B cell (primary cell): Measurements from ENCODE around the gene FXYD2. TPM values are rescaled to one million over a fixed set of nuclear protein-coding genes. Genes with fewer than 3 reads are reported as not detected.

Experiments
- ATAC-seq: fragments of 200-7000 bp; cut with Tn5 transposase; one replicate; pipeline ENCODE4 v1.10.0; 2021; ENCODE audit warnings: low read depth, mild to moderate bottlenecking, moderate number of reproducible peaks, moderate library complexity
- CTCF ChIA-PET: fragments of 350-600 bp; sonication (Branson Sonifier 250); formaldehyde crosslinking; loops from one replicate; lab custom pipeline; 2021; ENCODE audit warnings: antibody characterized with exemption, inconsistent platforms; lab: Charles Lee
- POLR2A ChIA-PET: fragments of 350-600 bp; sonication (Branson Sonifier 250); formaldehyde crosslinking; loops from one replicate; lab custom pipeline; 2021; ENCODE audit warnings: antibody characterized with exemption; lab: Charles Lee
- DNase-seq: peaks from one replicate; pipeline ENCODE4 v3.0.0; 2013
- H2AFZ ChIP-seq: 2 replicates; pipeline ENCODE4 v1.6.1; 2012; ENCODE audit warnings: mild to moderate bottlenecking, low read depth, low read length; ENCODE audit not compliant: insufficient read depth, poor library complexity, severe bottlenecking
- H3K27ac ChIP-seq, 2 donors: 1 replicate in 1 of 2; 2 replicates in 1 of 2; pipeline ENCODE4 v1.5.1; 2012 to 2013; ENCODE audit warnings: low read length in 2 of 2, mild to moderate bottlenecking in 2 of 2, moderate library complexity in 1 of 2
- H3K27me3 ChIP-seq, 4 experiments: fragments of 200-600 bp in 1 of 4; sonication (generic) in 1 of 4; replicated peaks in 1 of 4; 1 replicate in 2 of 4; 2 replicates in 2 of 4; pipeline versions ENCODE4 v1.6.1 to v1.7.0; 2013 to 2016; ENCODE audit warnings: low read length in 3 of 4, mild to moderate bottlenecking in 2 of 4, mixed read lengths in 1 of 4, moderate library complexity in 1 of 4; ENCODE audit not compliant: insufficient read depth in 4 of 4, control insufficient read depth in 3 of 4; ENCODE audit errors: control extremely low read depth in 1 of 4
- H3K36me3 ChIP-seq, 2 experiments: replicated peaks in 1 of 2; 1 replicate in 1 of 2; 2 replicates in 1 of 2; pipeline versions ENCODE4 v1.6.1 to v1.7.1; 2013; ENCODE audit warnings: low read length in 1 of 2; ENCODE audit not compliant: insufficient read depth in 2 of 2, control insufficient read depth in 1 of 2; ENCODE audit errors: control extremely low read depth in 1 of 2, extremely low read depth in 1 of 2
- H3K4me1 ChIP-seq, 2 donors: fragments of 200-600 bp in 1 of 2; sonication (generic) in 1 of 2; 1 replicate in 1 of 2; 2 replicates in 1 of 2; pipeline versions ENCODE4 v1.5.1 to v1.6.1; 2013 to 2017; ENCODE audit warnings: low read length in 2 of 2; ENCODE audit not compliant: control insufficient read depth in 2 of 2, insufficient read depth in 2 of 2
- H3K4me2 ChIP-seq: replicated peaks from 2 replicates; pipeline ENCODE3; 2012; ENCODE audit warnings: mild to moderate bottlenecking, low read depth, low read length; ENCODE audit not compliant: poor library complexity, severe bottlenecking
- H3K4me3 ChIP-seq, 5 experiments: fragments of 200-600 bp in 1 of 5; sonication (generic) in 1 of 5; 1 replicate in 3 of 5; 2 replicates in 2 of 5; pipeline versions ENCODE4 v1.5.1 to v1.7.0; 2011 to 2016; ENCODE audit warnings: low read length in 4 of 5, mild to moderate bottlenecking in 4 of 5, low read depth in 2 of 5, control low read depth in 1 of 5, moderate library complexity in 1 of 5; ENCODE audit not compliant: insufficient read depth in 1 of 5; ENCODE audit errors: control extremely low read depth in 1 of 5, extremely low read depth in 1 of 5
- H3K79me2 ChIP-seq: fragments of 200-600 bp; sonication (generic); one replicate; pipeline ENCODE4 v1.6.0; 2016; ENCODE audit warnings: low read length; ENCODE audit not compliant: control insufficient read depth, insufficient read depth
- H3K9ac ChIP-seq: fragments of 200-600 bp; sonication (generic); 2 replicates; pipeline ENCODE4 v1.6.1; 2017; ENCODE audit warnings: mild to moderate bottlenecking, low read length, moderate library complexity
- H3K9me3 ChIP-seq, 3 donors: one replicate each; pipeline versions ENCODE4 v1.6.1 to v1.7.1; 2013; ENCODE audit warnings: low read length in 2 of 3; ENCODE audit not compliant: control insufficient read depth in 2 of 3, insufficient read depth in 1 of 3; ENCODE audit errors: control extremely low read depth in 1 of 3
- H4K20me1 ChIP-seq: 2 replicates; pipeline ENCODE4 v1.6.0; 2012; ENCODE audit warnings: mild to moderate bottlenecking, low read length; ENCODE audit not compliant: insufficient read depth, control insufficient read depth, poor library complexity, severe bottlenecking
- H3K27ac Mint-ChIP-seq: one replicate; pipeline ENCODE4 v1.8.0; 2021; ENCODE audit warnings: mixed read lengths
- H3K27me3 Mint-ChIP-seq: one replicate; pipeline ENCODE4 v1.8.0; 2021; ENCODE audit warnings: mixed read lengths
- H3K4me1 Mint-ChIP-seq: one replicate; pipeline ENCODE4 v1.8.0; 2021; ENCODE audit warnings: mixed read lengths
- H3K4me3 Mint-ChIP-seq: one replicate; pipeline ENCODE4 v1.8.0; 2021; ENCODE audit warnings: mixed read lengths
- H3K9me3 Mint-ChIP-seq: one replicate; pipeline ENCODE4 v1.8.0; 2022; ENCODE audit warnings: mixed read lengths; ENCODE audit not compliant: insufficient read depth
- CTCF ChIP-seq: fragments of 200-600 bp; IDR thresholded peaks from one replicate; pipeline ENCODE4 v1.8.0; 2022; ENCODE audit warnings: antibody characterized with exemption, mild to moderate bottlenecking
- EZH2 ChIP-seq: IDR thresholded peaks from 2 replicates; pipeline ENCODE4 v1.6.1; 2012; ENCODE audit warnings: borderline replicate concordance, low read depth, mild to moderate bottlenecking, moderate library complexity, low read length; ENCODE audit not compliant: insufficient read depth, poor library complexity, severe bottlenecking
- WGBS: methylation state at CpG from one replicate; pipeline ENCODE4 v1.1.5; 2013; ENCODE audit warnings: missing lambda C conversion rate; ENCODE audit not compliant: insufficient coverage; 5-methylcytosine and 5-hydroxymethylcytosine counted together
- intact Hi-C: fragments of 100-400 bp; cut with micrococcal nuclease; formaldehyde crosslinking; loops from one replicate; pipeline ENCODE4 v1.10.0; 2022
- polyA plus RNA-seq: library from polyadenylated mRNA; depleted of rRNA; stranded (reverse); fragments of >200 nt; gene quantifications from 2 replicates; pipeline ENCODE4 v1.2.3, GENCODE V29; 2012
- total RNA-seq, 2 donors: library from RNA; stranded (reverse); fragments of 120-200 nt in 1 of 2; gene quantifications; 1 replicate in 1 of 2; 2 replicates in 1 of 2; pipeline versions ENCODE4 v1.2.3 to v1.2.4, GENCODE V29; 2013 to 2022

The FXYD2 gene
- total and polyA plus RNA-seq, 2 donors (not counting 1 experiment from before 2014, with no cell fraction given) = 0.61 to 19.5 TPM

GRCh38 chr11:117861151-117862018, 36.8 kb upstream of the FXYD2 start:
- no peaks in the 10 kb centered on the region for H3K9me3 Mint-ChIP-seq
- ChIA-PET POLR2A (no interaction called here), CTCF (interaction anchor here (1.0 to 1.2 kb wide), 3 partner anchors 11 to 192 kb away, joined by 3 to 4 read pairs (median 3); no protein-coding TSS in a partner anchor)
- peaks cover 0 to 3% (median 0%) of the 10 kb centered on the region in 4 experiments for H3K27me3 ChIP-seq
- H3K4me1 ChIP-seq = no peaks in the 10 kb centered on the region
- 57% methylated on average over 12 of the region's 13 CpGs for WGBS
- H3K4me3 Mint-ChIP-seq = no peak overlapping the region
- H3K9me3 ChIP-seq = peaks cover 0 to 3% (median 0%) of the 10 kb centered on the region in 3 donors
- no peak for TF ChIP-seq CTCF
- no peak for TF ChIP-seq EZH2
- no peak overlapping the region for H3K9ac ChIP-seq
- H3K4me2 ChIP-seq = no peak overlapping the region
- no peak overlapping the region for H3K4me3 ChIP-seq
- intact Hi-C loops = no loop called here
- DNase-seq (no peak), ATAC-seq (no peak)
- H3K4me1 Mint-ChIP-seq = no peaks in the 10 kb centered on the region
- no peak overlapping the region for H3K27ac Mint-ChIP-seq
- no peak overlapping the region for H2AFZ ChIP-seq
- no peaks in the 10 kb centered on the region for H4K20me1 ChIP-seq
- H3K36me3 ChIP-seq = no peaks in the 10 kb centered on the region
- no peak overlapping the region for H3K27ac ChIP-seq
- H3K27me3 Mint-ChIP-seq = peaks cover 25% of the 10 kb centered on the region
- H3K79me2 ChIP-seq = no peaks in the 10 kb centered on the region

- Histone ChIP-seq H3K27ac (no peak overlapping the region), H3K79me2 (no peaks in the 10 kb centered on the region), H3K27me3 (peaks cover 0 to 8% (median 0%) of the 10 kb centered on the region in 4 experiments), H4K20me1 (no peaks in the 10 kb centered on the region), H3K4me3 (no peak overlapping the region), H3K9ac (no peak overlapping the region), H2AFZ (no peak overlapping the region), H3K36me3 (no peaks in the 10 kb centered on the region), H3K4me2 (no peak overlapping the region), H3K4me1 (no peaks in the 10 kb centered on the region), H3K9me3 (peaks cover 0 to 3% (median 0%) of the 10 kb centered on the region in 3 donors)
- 63% methylated on average over 4 of the region's 6 CpGs for WGBS
- Mint-ChIP-seq H3K4me1 (no peaks in the 10 kb centered on the region), H3K27me3 (peaks cover 30% of the 10 kb centered on the region), H3K9me3 (no peaks in the 10 kb centered on the region), H3K27ac (no peak overlapping the region), H3K4me3 (no peak overlapping the region)
- DNase-seq = no peak
- no peak for ATAC-seq
- no peak for TF ChIP-seq CTCF
- no peak for TF ChIP-seq EZH2
- ChIA-PET CTCF (interaction anchor here (1.0 to 1.2 kb wide), 2 partner anchors 13 to 193 kb away, joined by 3 to 4 read pairs; no protein-coding TSS in a partner anchor), POLR2A (no interaction called here)
- intact Hi-C loops = no loop called here
These were observed 35.6 kb upstream of the FXYD2 start for GRCh38 chr11:117860139-117860538.
